AG09319 (cell line): ENCODE data around the gene MCRIP2.
"Not testable (repeated sequence)": the region's sequence is repeated elsewhere in the genome, so short reads cannot be mapped to it uniquely, and the experiment has no call there.

ENCODE experiments used
- DNase-seq: peaks from one replicate; pipeline ENCODE4 v3.0.0-alpha.2; 2010; ENCODE audit warnings: low read depth; ENCODE audit errors: extremely low read depth
- TF ChIP-seq, protein P1 (sequence below): IDR thresholded peaks from 2 replicates; pipeline ENCODE4 v1.5.1; 2011; ENCODE audit warnings: low read depth, mild to moderate bottlenecking, inconsistent platforms, low read length, moderate library complexity

The MCRIP2 gene

DNA sequence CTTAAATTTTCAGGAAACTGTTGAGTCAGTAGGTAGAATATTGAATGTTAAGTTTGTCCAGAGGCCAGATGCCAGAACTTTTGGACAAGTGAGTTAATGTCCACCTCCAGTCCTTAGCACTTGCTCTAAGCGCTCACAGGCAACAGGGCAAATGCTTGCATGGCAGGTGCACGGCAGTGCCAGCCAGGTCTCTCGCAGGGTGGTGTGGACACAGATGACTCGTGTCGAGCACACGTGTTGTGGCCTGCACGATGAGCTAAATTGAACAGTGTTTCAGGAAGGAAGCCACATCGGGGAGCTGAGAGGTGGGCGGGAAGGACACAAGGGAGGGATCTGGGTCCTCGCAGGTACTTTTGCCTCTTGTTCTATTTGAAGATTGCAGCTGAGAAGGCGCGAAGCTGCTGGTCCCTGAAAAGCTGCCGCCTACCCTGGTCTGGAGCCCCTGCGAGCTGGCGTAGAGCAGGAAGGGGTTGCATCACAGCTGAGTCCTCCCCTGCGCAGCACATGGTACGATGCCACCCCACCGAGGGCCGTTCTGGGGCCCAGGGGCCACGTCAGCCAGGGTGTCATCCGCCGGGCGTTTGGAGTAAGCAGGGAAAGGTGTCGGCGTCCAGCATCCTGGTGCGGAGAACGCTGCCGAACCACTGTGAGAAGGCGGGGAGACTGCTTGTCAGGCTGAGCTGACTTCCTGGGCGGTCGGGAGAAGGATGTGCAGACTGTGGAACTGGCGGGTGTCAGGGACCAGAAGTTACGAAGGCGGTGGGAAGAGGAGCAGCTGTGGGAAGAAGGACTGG, 45.5 kb upstream of the MCRIP2 start:
- DNase-seq, result no peak
- TF ChIP-seq, protein P1, sequence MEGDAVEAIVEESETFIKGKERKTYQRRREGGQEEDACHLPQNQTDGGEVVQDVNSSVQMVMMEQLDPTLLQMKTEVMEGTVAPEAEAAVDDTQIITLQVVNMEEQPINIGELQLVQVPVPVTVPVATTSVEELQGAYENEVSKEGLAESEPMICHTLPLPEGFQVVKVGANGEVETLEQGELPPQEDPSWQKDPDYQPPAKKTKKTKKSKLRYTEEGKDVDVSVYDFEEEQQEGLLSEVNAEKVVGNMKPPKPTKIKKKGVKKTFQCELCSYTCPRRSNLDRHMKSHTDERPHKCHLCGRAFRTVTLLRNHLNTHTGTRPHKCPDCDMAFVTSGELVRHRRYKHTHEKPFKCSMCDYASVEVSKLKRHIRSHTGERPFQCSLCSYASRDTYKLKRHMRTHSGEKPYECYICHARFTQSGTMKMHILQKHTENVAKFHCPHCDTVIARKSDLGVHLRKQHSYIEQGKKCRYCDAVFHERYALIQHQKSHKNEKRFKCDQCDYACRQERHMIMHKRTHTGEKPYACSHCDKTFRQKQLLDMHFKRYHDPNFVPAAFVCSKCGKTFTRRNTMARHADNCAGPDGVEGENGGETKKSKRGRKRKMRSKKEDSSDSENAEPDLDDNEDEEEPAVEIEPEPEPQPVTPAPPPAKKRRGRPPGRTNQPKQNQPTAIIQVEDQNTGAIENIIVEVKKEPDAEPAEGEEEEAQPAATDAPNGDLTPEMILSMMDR, result no peak

DNA sequence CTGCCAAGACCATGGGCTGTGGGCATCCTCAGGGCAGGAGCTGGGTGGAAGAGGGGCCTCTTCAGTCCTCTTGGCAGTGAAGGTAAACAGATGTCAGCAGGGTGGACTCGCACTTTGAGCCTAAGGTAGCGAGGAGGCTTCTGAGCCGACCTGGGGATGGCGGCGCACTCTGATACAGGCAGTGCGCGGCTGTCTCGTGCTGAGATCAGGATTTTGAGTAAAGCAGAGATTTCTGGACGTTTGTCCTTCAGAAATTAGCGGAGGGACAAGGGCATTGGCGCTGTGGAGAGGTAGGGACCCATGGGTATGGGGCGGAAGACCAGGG, 44.9 kb upstream of the MCRIP2 start:
- TF ChIP-seq, protein P1, result no peak
- DNase-seq, result no peak

DNA sequence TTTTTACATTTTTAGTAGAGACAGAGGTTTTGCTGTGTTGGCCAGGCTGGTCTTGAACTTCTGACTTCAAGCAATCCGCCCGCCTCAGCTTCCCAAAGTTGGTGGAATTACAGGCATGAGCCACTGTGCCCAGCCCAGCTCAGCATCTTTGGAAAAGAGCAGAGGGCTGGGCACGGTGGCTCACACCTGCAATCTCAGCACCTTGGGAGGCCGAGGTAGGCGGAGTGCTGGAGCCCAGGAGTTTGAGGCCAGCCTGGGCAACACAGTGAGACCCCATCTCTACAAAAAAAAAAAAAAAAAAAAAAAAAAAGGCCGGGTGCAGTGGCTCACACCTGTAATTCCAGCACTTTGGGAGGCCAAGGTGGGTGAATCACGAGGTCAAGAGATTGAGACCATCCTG, 44.0 kb upstream of the MCRIP2 start:
- not testable (repeated sequence) for DNase-seq

DNA sequence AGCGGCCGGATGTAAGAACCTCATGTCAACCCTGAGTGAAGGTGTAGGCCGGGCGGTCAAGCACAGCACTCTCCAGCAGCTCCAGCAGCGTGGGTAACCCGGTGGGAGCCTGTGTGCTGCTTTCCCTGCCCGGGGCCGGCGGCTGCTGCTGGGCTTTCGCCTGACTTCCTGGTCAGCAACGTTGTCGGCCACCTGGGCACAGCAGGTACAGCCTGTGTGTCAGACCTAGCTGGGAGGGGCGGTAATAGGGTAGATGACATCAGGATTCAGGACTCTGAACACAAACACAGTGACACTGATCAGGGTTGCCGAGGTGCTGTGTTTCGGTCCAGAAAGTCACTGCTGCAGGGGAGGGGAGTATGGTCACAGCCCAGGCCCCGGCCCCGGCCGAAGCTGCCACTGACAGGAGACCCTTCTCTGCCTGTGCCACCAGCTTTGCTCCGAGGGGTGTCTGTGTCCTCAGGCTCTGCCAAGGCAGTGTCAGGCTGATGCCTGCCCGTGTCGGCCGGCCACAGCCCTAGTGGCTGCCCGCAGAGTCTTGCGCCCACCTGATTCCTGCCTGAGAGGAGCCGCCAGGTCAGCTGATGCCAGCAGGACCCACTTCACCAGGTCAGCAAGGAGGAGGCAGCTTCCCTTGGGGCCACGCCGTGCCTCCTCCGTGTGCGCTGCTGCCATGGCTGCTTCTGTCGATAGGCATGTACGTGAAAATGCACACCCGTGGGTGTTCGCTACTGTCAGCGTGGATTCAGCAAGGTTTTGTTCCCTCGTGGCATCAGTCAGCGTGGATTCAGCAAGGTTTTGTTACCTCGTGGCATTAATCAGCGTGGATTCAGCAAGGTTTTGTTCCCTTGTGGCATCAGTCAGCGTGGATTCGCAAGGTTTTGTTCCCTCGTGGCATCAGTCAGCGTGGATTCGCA, 42.5 kb upstream of the MCRIP2 start:
- DNase-seq, result no peak
- TF ChIP-seq, protein P1, result no peak

DNA sequence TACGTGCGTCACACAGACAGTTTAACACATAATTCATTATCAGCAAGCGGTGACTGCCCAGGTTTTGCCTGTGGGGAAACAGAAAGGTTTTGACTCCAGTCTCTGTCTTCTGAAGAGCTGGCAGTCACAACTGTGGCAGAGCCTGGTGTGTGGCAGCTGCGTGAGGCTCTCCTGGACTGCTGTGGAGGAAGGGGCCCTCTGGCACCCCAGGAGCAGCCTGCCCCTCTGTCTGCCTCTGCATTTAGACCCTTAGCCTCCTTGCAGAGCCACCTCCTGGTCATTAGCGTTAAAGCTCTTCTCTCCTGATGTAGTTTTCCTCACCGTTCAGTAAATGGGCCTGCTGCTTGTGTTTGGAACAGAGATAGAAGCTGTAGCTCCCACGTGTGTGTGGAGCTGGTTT, 40.8 kb upstream of the MCRIP2 start:
- TF ChIP-seq, protein P1, result no peak; the same call in none of the 2 replicates
- no peak for DNase-seq

DNA sequence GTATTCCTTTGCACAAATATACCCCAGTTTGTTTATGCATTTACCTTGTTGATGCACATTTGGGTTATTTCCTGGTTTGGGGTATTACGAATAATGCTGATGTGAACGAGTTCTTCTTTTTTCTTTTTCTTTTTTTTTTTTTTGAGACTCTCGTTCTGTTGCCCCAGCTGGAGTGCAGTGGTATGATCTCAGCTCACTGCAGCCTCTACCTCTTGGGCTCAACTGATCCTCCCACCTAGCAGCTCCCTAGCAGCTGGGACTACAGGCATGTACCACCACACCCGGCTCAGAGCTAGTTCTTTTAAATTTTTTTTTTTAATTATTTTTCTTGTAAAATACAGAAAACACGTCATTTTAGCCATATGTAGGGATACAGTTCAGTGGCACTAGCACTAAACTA, 37.7 kb upstream of the MCRIP2 start:
- TF ChIP-seq, protein P1, result no peak
- DNase-seq, result no peak

DNA sequence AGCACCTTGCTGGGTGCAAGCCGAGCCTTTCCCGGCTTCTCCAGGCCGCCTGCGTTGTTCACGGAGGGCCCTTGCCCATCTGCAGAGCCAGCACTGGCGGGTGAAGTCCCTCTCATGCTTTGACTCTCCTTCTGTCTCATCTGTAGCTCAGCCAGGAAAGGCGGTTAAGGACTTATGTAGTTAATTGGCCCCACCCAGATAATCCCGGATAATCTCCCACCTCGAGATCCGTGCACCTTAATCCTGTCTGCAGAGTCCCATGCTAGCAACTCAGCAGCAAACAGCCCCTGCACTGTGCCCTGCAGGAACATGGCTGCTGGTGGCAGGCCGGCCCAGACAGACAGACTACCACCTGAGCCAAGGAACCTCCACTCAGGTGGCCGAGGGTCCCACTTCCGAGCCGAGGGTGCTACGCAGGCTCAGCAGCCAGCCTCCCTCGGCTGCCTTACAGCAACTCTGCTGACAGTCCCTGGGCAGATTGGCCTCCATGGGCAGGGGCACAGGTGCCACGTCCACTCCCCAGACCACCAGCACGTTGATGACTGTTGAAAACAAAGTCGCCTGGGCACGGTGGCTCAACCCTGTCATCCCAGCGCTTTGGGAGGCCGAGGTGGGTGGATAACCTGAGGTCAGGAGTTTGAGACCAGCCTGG, 34.8 kb upstream of the MCRIP2 start:
- no peak for DNase-seq

More for the DNA sequence above, 34.8 kb upstream of the MCRIP2 start:
- TF ChIP-seq, protein P1, result no peak
